IMR-90 (cell line): ENCODE results near the gene GARIN6. TPM values are rescaled to one million over a fixed set of nuclear protein-coding genes. Genes with fewer than 3 reads are reported as not detected.

Experiments
- ATAC-seq: fragments of 200-7000 bp; cut with Tn5 transposase; 2 replicates; pipeline ENCODE4 v1.9.1; 2020; ENCODE audit warnings: low read depth, mild to moderate bottlenecking, moderate library complexity
- BruUV-seq: library from RNA; stranded (reverse); fragments of 400-500 nt; replicated peaks from 2 replicates; lab custom pipeline; 2021; lab: Mats Ljungman, UMichigan
- CTCF ChIA-PET: fragments of 300-600 bp; formaldehyde crosslinking; extraction: SDS; loops from one replicate; lab custom pipeline; 2021; ENCODE audit warnings: antibody characterized with exemption; lab: Yijun Ruan, JAX
- POLR2A ChIA-PET: fragments of 300-600 bp; sonication (Branson Sonifier 250); formaldehyde crosslinking; loops from one replicate; lab custom pipeline; 2022; ENCODE audit warnings: antibody characterized with exemption; ENCODE audit not compliant: unreplicated experiment; lab: Charles Lee
- DNase-seq: peaks from one replicate; pipeline ENCODE4 v3.0.0; 2013
- H2AFZ ChIP-seq: replicated peaks from 2 replicates; pipeline ENCODE3; 2013; ENCODE audit warnings: low read length, mild to moderate bottlenecking; ENCODE audit not compliant: poor library complexity
- H2AK5ac ChIP-seq: 2 replicates; pipeline ENCODE4 v1.6.1; 2013; ENCODE audit warnings: low read depth, low read length, inconsistent platforms
- H2AK9ac ChIP-seq: replicated peaks from 2 replicates; pipeline ENCODE3; 2013; ENCODE audit warnings: mild to moderate bottlenecking, low read depth, low read length, moderate library complexity; ENCODE audit not compliant: poor library complexity
- H2BK120ac ChIP-seq: 2 replicates; pipeline ENCODE4 v1.6.1; 2013; ENCODE audit warnings: low read depth, low read length, inconsistent platforms
- H2BK15ac ChIP-seq: 3 replicates; pipeline ENCODE4 v1.6.1; 2013; ENCODE audit warnings: low read depth, low read length, inconsistent platforms
- H2BK20ac ChIP-seq: 2 replicates; pipeline ENCODE4 v1.6.1; 2013; ENCODE audit warnings: low read depth, mild to moderate bottlenecking, inconsistent platforms, low read length, moderate library complexity
- H2BK5ac ChIP-seq: 2 replicates; pipeline ENCODE4 v1.6.1; 2013; ENCODE audit warnings: mild to moderate bottlenecking, low read depth, low read length, inconsistent platforms; ENCODE audit not compliant: poor library complexity, severe bottlenecking
- H3K14ac ChIP-seq: replicated peaks from 2 replicates; pipeline ENCODE4 v1.6.1; 2013; ENCODE audit warnings: low read depth, low read length, inconsistent platforms
- H3K18ac ChIP-seq: 2 replicates; pipeline ENCODE4 v1.6.1; 2013; ENCODE audit warnings: low read depth, low read length, control low read depth
- H3K23ac ChIP-seq: 2 replicates; pipeline ENCODE4 v1.6.1; 2013; ENCODE audit warnings: low read depth, low read length, inconsistent platforms
- H3K27ac ChIP-seq: 2 replicates; pipeline ENCODE4 v1.5.1; 2013; ENCODE audit warnings: mild to moderate bottlenecking, control low read depth, low read length; ENCODE audit not compliant: insufficient read depth
- H3K27me3 ChIP-seq: 2 replicates; pipeline ENCODE4 v1.6.1; 2013; ENCODE audit warnings: low read length; ENCODE audit not compliant: control insufficient read depth, insufficient read depth
- H3K36me3 ChIP-seq: 2 replicates; pipeline ENCODE4 v1.6.1; 2013; ENCODE audit warnings: low read length, mixed read lengths; ENCODE audit not compliant: control insufficient read depth, insufficient read depth
- H3K4ac ChIP-seq: 2 replicates; pipeline ENCODE4 v1.6.1; 2013; ENCODE audit warnings: low read depth, low read length, inconsistent platforms
- H3K4me1 ChIP-seq: 2 replicates; pipeline ENCODE4 v1.6.1; 2013; ENCODE audit warnings: low read length, mixed read lengths; ENCODE audit not compliant: control insufficient read depth, insufficient read depth
- H3K4me2 ChIP-seq: 2 replicates; pipeline ENCODE4 v1.6.1; 2013; ENCODE audit warnings: low read depth, mild to moderate bottlenecking, control low read depth, low read length, moderate library complexity
- H3K4me3 ChIP-seq: 2 replicates; pipeline ENCODE4 v1.5.1; 2013; ENCODE audit warnings: low read depth, mild to moderate bottlenecking, control low read depth, low read length, moderate library complexity; ENCODE audit not compliant: insufficient read depth
- H3K56ac ChIP-seq: 2 replicates; pipeline ENCODE4 v1.6.1; 2013; ENCODE audit warnings: low read length, inconsistent platforms; ENCODE audit not compliant: insufficient read depth; ENCODE audit errors: extremely low read depth
- H3K79me1 ChIP-seq, 2 experiments: 2 replicates each; pipeline ENCODE4 v1.6.1; 2013; ENCODE audit warnings: low read length in 2 of 2, inconsistent platforms in 1 of 2, low read depth in 1 of 2
- H3K9ac ChIP-seq: 2 replicates; pipeline ENCODE4 v1.6.1; 2013; ENCODE audit warnings: low read depth, low read length, control low read depth
- H3K9me1 ChIP-seq: 2 replicates; pipeline ENCODE4 v1.6.1; 2013; ENCODE audit warnings: low read length, inconsistent platforms; ENCODE audit not compliant: insufficient read depth
- H3K9me3 ChIP-seq: 2 replicates; pipeline ENCODE4 v1.6.1; 2013; ENCODE audit warnings: low read length; ENCODE audit not compliant: control insufficient read depth, insufficient read depth
- H4K20me1 ChIP-seq: 2 replicates; pipeline ENCODE4 v1.6.1; 2013; ENCODE audit warnings: low read length, inconsistent platforms; ENCODE audit not compliant: insufficient read depth
- H4K5ac ChIP-seq: 2 replicates; pipeline ENCODE4 v1.6.1; 2013; ENCODE audit warnings: mild to moderate bottlenecking, low read depth, low read length, control low read depth
- H4K8ac ChIP-seq, 2 experiments: 2 replicates each; pipeline ENCODE4 v1.6.1; 2013; ENCODE audit warnings: low read depth in 2 of 2, low read length in 2 of 2, control low read depth in 1 of 2, inconsistent platforms in 1 of 2
- H4K91ac ChIP-seq: 2 replicates; pipeline ENCODE4 v1.6.1; 2013; ENCODE audit warnings: low read depth, low read length, inconsistent platforms; ENCODE audit not compliant: insufficient read depth
- RFX5 ChIP-seq: IDR thresholded peaks from 2 replicates; pipeline ENCODE4 v1.8.0; 2012; ENCODE audit warnings: low read depth, mild to moderate bottlenecking, low read length, moderate library complexity
- WGBS, 2 experiments: methylation state at CpG; one replicate each; pipeline versions ENCODE4 v1.1.5 to v1.1.7; 2013; ENCODE audit warnings: missing lambda C conversion rate in 2 of 2; ENCODE audit not compliant: insufficient read length in 1 of 2; ENCODE audit errors: extremely low coverage in 2 of 2; 5-methylcytosine and 5-hydroxymethylcytosine counted together
- dilution Hi-C: fragments of 300-500 bp; cut with HindIII; formaldehyde crosslinking; loops from one replicate; pipeline ENCODE4 v1.14.3; 2018; ENCODE audit warnings: low sequenced_read_pairs; ENCODE audit not compliant: unreplicated experiment
- in situ Hi-C: fragments of 300-500 bp; cut with MboI; formaldehyde crosslinking; loops from 3 replicates; pipeline ENCODE4 v1.14.3; 2019; ENCODE audit warnings: low sequenced_read_pairs, inconsistent platforms, mixed read lengths
- intact Hi-C: fragments of 100-400 bp; cut with micrococcal nuclease; formaldehyde crosslinking; loops from 2 replicates; pipeline ENCODE4 v1.10.0; 2022
- polyA plus RNA-seq, 3 experiments: library from polyadenylated mRNA; depleted of rRNA; stranded (reverse); fragments of >200 nt; gene quantifications; 2 replicates each; pipeline ENCODE4 v1.2.3, GENCODE V29; 2012; ENCODE audit warnings: low replicate concordance in 1 of 3
- total RNA-seq: library from RNA; depleted of rRNA; stranded (reverse); fragments of >200 nt; gene quantifications from 2 replicates; pipeline ENCODE4 v1.2.3, GENCODE V29; 2012

Gene GARIN6
- total and polyA plus RNA-seq, 2 of the 4 experiments (the other 2 are of a cell fraction): not detected

- Histone ChIP-seq H4K91ac (no peak overlapping the region), H3K18ac (no peak overlapping the region), H3K4me1 (no peaks in the 10 kb centered on the region), H3K9me1 (no peaks in the 10 kb centered on the region), H4K20me1 (no peaks in the 10 kb centered on the region), H3K14ac (no peak overlapping the region), H3K4ac (no peak overlapping the region), H3K9me3 (peaks cover 2% of the 10 kb centered on the region), H3K27me3 (no peaks in the 10 kb centered on the region), H3K56ac (no peak overlapping the region), H3K36me3 (no peaks in the 10 kb centered on the region), H2AFZ (no peak overlapping the region), H3K4me3 (no peak overlapping the region), H2AK5ac (no peak overlapping the region), H3K9ac (no peak overlapping the region), H3K23ac (no peak overlapping the region), H4K8ac (no peak overlapping the region), H2AK9ac (no peak overlapping the region), H3K79me1 (no peaks in the 10 kb centered on the region), H2BK5ac (no peak overlapping the region), H2BK15ac (no peak overlapping the region), H2BK120ac (no peak overlapping the region), H2BK20ac (no peak overlapping the region), H3K27ac (no peak overlapping the region), H4K5ac (no peak overlapping the region), H3K4me2 (no peak overlapping the region)
- DNase-seq (no peak), ATAC-seq (no peak)
- BruUV-seq: no TSS peak
- in situ Hi-C loops: no loop called here
- TF ChIP-seq RFX5: no peak
- WGBS, 2 experiments: no CpG with 5 or more reads among the region's 7 CpGs
- ChIA-PET CTCF (interaction anchor here (0.6 kb wide), 1 partner anchor 55 kb away, joined by 4 read pairs; no protein-coding TSS in a partner anchor), POLR2A (no interaction called here)
- intact Hi-C loops: no loop called here
- dilution Hi-C loops: no loop called here
Observed at GRCh38 chr12:99609455-99610181, 37.9 kb upstream of the GARIN6 start.
